ENCODE results near the gene RAPGEF4.

RAPGEF4 gene

GRCh38 chr2:172943539-172943938 is 207.9 kb downstream of the RAPGEF4 start:
- DNase-seq (ENCODE audit: low read depth) = no peak

- DNase-seq (ENCODE audit: low read depth) = no peak
Observed at GRCh38 chr2:172944022-172944793, 208.6 kb downstream of the RAPGEF4 start.

- DNase-seq (ENCODE audit: low read depth) = no peak
Observed at GRCh38 chr2:172944794-172945509, 209.3 kb downstream of the RAPGEF4 start.

GRCh38 chr2:172945510-172945850 is 209.8 kb downstream of the RAPGEF4 start:
- DNase-seq (ENCODE audit: low read depth) = no peak

- no peak for DNase-seq (ENCODE audit: low read depth)
Observed at GRCh38 chr2:172947461-172948153, 212.0 kb downstream of the RAPGEF4 start.

GRCh38 chr2:172949522-172949921 is 213.9 kb downstream of the RAPGEF4 start:
- DNase-seq (ENCODE audit: low read depth) = no peak

GRCh38 chr2:172950565-172950964 is 214.9 kb downstream of the RAPGEF4 start:
- DNase-seq (ENCODE audit: low read depth) = no peak

GRCh38 chr2:172951554-172951953 is 215.9 kb downstream of the RAPGEF4 start:
- no peak for DNase-seq (ENCODE audit: low read depth)

GRCh38 chr2:172953411-172953810 is 217.8 kb downstream of the RAPGEF4 start:
- DNase-seq (ENCODE audit: low read depth) = no peak

- no peak for DNase-seq (ENCODE audit: low read depth)
Observed at GRCh38 chr2:172953970-172954852, 218.6 kb downstream of the RAPGEF4 start.

GRCh38 chr2:172955587-172955986 is 219.9 kb downstream of the RAPGEF4 start:
- no peak for DNase-seq (ENCODE audit: low read depth)

- no peak for DNase-seq (ENCODE audit: low read depth)
Observed at GRCh38 chr2:172957734-172958133, 222.1 kb downstream of the RAPGEF4 start.

- DNase-seq (ENCODE audit: low read depth) = no peak
Observed at GRCh38 chr2:172962082-172962481, 226.4 kb downstream of the RAPGEF4 start.

- DNase-seq (ENCODE audit: low read depth) = peak; percentile 45
Observed at GRCh38 chr2:172962824-172963223, 227.2 kb downstream of the RAPGEF4 start.

GRCh38 chr2:172964511-172965139 is 229.0 kb downstream of the RAPGEF4 start:
- peak; percentile 12 for DNase-seq (ENCODE audit: low read depth)

- no peak for DNase-seq (ENCODE audit: low read depth)
Observed at GRCh38 chr2:172965433-172966212, 230.0 kb downstream of the RAPGEF4 start.

- no peak for DNase-seq (ENCODE audit: low read depth)
Observed at GRCh38 chr2:172967036-172967982, 231.7 kb downstream of the RAPGEF4 start.

- DNase-seq (ENCODE audit: low read depth) = no peak
Observed at GRCh38 chr2:172968061-172968469, 232.4 kb downstream of the RAPGEF4 start.

- no peak for DNase-seq (ENCODE audit: low read depth)
Observed at GRCh38 chr2:172969166-172969565, 233.5 kb downstream of the RAPGEF4 start.

- DNase-seq (ENCODE audit: low read depth) = no peak
Observed at GRCh38 chr2:172969609-172970008, 234.0 kb downstream of the RAPGEF4 start.

All from CMK (cell line).